Progenitor cell of endocrine pancreas (in vitro differentiated cells): ENCODE results near the gene PAIP1. TPM values are rescaled to one million over a fixed set of nuclear protein-coding genes. Genes with fewer than 3 reads are reported as not detected.
"Not testable (repeated sequence)": the region's sequence is repeated elsewhere in the genome, so short reads cannot be mapped to it uniquely, and the experiment has no call there.

Experiments
- DNase-seq: peaks from one replicate; pipeline ENCODE4 v3.0.0; 2021; ENCODE audit warnings: low spot score; ENCODE audit not compliant: unreplicated experiment
- H3K27ac Mint-ChIP-seq: 2 replicates; pipeline ENCODE4 v1.8.0; 2021; ENCODE audit warnings: mild to moderate bottlenecking, moderate library complexity, mixed read lengths
- H3K27me3 Mint-ChIP-seq: 2 replicates; pipeline ENCODE4 v1.8.0; 2021; ENCODE audit warnings: mixed read lengths
- H3K36me3 Mint-ChIP-seq: 2 replicates; pipeline ENCODE4 v1.8.0; 2022; ENCODE audit warnings: mixed read lengths; ENCODE audit not compliant: insufficient read depth
- H3K4me1 Mint-ChIP-seq: 2 replicates; pipeline ENCODE4 v1.8.0; 2021; ENCODE audit warnings: low read depth, mixed read lengths
- H3K4me3 Mint-ChIP-seq: 2 replicates; pipeline ENCODE4 v1.8.0; 2021; ENCODE audit warnings: low read depth, mild to moderate bottlenecking, moderate library complexity, mixed read lengths
- H3K9me3 Mint-ChIP-seq: 2 replicates; pipeline ENCODE4 v1.8.0; 2021; ENCODE audit warnings: low read depth, mixed read lengths
- total RNA-seq: library from RNA; stranded (reverse); gene quantifications from 2 replicates; pipeline ENCODE4 v1.2.1, GENCODE V29; 2021
- TF ChIP-seq, protein P1 (sequence below): fragments of 200-600 bp; sonication (generic); IDR thresholded peaks from one replicate; pipeline ENCODE4 v1.5.0; 2021; ENCODE audit warnings: antibody characterized with exemption, mild to moderate bottlenecking; ENCODE audit not compliant: unreplicated experiment

Gene PAIP1
- total RNA-seq, 1 donor from 2014 or later: 124 TPM

DNA sequence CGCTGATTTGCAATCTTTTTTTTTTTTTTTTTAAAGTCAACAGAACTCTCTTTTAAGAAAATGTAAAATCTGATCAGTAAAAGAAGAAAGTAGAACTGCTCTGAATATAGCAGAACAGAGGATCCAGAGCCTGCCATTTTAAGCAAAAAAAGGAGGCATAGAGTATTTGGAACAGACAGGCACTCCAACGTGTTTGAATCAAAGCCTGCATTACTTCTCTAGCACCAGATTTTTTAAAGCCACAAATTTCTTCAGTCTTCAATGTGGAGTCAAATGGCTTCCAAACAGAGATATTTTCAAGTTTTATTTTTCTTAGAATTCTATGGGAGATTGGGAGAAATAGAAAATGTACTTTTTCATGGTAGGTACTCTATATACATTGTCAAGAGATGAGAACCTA, 5.1 kb downstream of the PAIP1 start:
- TF ChIP-seq, protein P1, sequence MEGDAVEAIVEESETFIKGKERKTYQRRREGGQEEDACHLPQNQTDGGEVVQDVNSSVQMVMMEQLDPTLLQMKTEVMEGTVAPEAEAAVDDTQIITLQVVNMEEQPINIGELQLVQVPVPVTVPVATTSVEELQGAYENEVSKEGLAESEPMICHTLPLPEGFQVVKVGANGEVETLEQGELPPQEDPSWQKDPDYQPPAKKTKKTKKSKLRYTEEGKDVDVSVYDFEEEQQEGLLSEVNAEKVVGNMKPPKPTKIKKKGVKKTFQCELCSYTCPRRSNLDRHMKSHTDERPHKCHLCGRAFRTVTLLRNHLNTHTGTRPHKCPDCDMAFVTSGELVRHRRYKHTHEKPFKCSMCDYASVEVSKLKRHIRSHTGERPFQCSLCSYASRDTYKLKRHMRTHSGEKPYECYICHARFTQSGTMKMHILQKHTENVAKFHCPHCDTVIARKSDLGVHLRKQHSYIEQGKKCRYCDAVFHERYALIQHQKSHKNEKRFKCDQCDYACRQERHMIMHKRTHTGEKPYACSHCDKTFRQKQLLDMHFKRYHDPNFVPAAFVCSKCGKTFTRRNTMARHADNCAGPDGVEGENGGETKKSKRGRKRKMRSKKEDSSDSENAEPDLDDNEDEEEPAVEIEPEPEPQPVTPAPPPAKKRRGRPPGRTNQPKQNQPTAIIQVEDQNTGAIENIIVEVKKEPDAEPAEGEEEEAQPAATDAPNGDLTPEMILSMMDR: no peak
- no peak overlapping the region for H3K27ac Mint-ChIP-seq
- DNase-seq: no peak
- H3K9me3 Mint-ChIP-seq: no peaks in the 10 kb centered on the region
- no peak overlapping the region for H3K4me3 Mint-ChIP-seq
- peaks cover 12% of the 10 kb centered on the region for H3K4me1 Mint-ChIP-seq
- H3K36me3 Mint-ChIP-seq: peaks cover 16% of the 10 kb centered on the region
- H3K27me3 Mint-ChIP-seq: no peaks in the 10 kb centered on the region

DNA sequence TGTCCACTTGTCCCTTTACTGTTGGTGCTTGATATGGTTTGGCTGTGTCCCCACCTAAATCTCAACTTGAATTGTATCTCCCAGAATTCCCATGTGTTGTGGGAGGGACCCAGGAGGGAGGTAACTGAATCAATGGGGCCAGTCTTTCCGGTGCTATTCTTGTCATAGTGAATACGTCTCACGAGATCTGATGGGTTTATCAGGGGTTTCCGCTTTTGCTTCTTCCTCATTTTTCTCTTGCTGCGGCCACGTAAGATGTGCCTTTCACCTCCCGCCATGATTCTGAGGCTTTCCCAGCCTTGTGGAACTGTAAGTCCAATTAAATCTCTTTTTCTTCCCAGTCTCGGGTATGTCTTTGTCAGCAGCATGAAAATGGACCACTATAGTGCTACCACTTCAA, 7.6 kb downstream of the PAIP1 start:
- peaks cover 26% of the 10 kb centered on the region for H3K36me3 Mint-ChIP-seq
- not testable (repeated sequence) for H3K9me3 Mint-ChIP-seq, H3K4me1 Mint-ChIP-seq, H3K27me3 Mint-ChIP-seq, DNase-seq, H3K27ac Mint-ChIP-seq, H3K4me3 Mint-ChIP-seq

DNA sequence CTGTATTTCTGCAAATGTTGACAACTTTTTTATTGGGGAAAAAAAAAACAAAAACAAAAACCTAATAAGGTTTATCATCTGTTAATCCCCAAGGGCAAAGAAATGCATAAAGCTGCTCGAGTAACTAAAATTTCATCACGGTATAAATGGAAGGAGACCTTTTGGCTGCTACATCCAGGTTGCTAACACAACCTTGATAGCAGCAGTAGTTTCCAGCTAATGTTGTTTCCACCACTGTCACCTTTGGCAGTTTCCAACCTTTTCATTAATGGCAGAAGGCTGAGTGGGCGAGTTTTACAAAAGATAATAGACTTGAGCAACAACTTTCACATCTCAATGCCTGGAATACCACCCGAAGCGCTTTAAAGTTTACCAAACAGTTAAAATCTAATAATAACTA, 8.5 kb downstream of the PAIP1 start:
- no peaks in the 10 kb centered on the region for H3K9me3 Mint-ChIP-seq
- TF ChIP-seq, protein P1: no peak
- no peak for DNase-seq
- H3K27me3 Mint-ChIP-seq: no peaks in the 10 kb centered on the region
- no peak overlapping the region for H3K4me3 Mint-ChIP-seq
- H3K27ac Mint-ChIP-seq: no peak overlapping the region
- H3K4me1 Mint-ChIP-seq: peaks cover 6% of the 10 kb centered on the region
- H3K36me3 Mint-ChIP-seq: peaks cover 30% of the 10 kb centered on the region

DNA sequence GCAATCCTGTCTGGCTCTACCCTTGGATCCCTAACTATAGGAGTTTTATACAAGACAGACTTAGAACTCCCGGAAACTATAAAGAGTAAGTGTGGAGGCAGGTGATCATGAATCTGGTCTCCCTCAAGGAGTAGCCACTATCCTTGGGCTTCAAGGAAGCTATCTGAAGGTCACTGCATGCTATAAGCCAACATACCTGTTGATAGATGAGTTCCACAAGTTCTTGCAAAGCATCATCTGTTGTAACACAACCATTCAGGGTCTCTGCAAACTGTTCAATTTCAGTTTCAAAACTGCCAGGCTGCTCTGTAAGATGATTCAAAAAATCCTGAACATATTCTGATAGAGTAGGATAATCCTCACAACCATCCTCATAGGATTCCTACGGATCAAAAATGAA, 9.3 kb downstream of the PAIP1 start:
- no peaks in the 10 kb centered on the region for H3K27me3 Mint-ChIP-seq
- H3K36me3 Mint-ChIP-seq: peaks cover 34% of the 10 kb centered on the region
- peaks cover 6% of the 10 kb centered on the region for H3K4me1 Mint-ChIP-seq
- H3K4me3 Mint-ChIP-seq: no peak overlapping the region
- no peak overlapping the region for H3K27ac Mint-ChIP-seq
- H3K9me3 Mint-ChIP-seq: no peaks in the 10 kb centered on the region
- TF ChIP-seq, protein P1: no peak
- DNase-seq: no peak

DNA sequence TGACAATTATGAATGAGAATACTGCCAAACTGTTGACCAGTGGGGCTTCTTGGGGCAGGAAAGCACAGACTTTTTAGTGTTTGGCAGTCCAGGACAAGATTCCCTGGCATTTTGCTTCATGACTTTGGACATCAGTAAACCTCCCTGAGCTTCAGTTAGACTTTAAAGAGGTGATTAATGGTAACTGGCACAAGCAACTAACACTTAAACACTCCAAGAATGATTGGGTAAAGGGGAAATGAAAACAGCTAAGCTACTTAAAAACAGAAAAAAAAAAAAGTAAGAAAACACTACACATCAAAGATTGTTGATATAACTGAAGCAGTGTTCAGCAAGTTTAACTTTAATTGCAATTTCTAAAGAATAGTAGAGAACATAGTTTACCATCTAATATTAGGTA, 13.4 kb downstream of the PAIP1 start:
- no peak overlapping the region for H3K4me3 Mint-ChIP-seq
- DNase-seq: no peak
- TF ChIP-seq, protein P1: no peak
- peaks cover 11% of the 10 kb centered on the region for H3K4me1 Mint-ChIP-seq
- H3K27ac Mint-ChIP-seq: peak overlapping the region; percentile 50
- H3K9me3 Mint-ChIP-seq: no peaks in the 10 kb centered on the region
- H3K27me3 Mint-ChIP-seq: no peaks in the 10 kb centered on the region
- H3K36me3 Mint-ChIP-seq: peaks cover 38% of the 10 kb centered on the region

DNA sequence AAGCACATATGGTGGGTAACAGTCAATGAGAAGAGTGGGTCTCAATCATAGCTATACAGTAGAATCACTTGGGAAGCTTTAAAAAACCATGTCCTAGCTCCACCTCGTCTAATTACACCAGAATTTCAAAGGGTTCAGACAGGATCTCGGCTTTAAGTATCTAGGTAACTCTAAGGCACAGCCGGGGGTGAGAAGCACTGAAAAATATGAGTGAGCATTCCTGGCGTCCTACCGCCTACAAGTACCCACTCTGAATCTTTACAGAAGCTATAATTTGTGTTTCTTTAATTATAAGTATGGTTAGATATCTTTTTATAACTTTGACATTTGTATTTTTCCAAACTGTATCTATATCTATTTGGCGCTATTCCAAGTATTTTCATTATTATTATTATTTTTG, 16.1 kb downstream of the PAIP1 start:
- Mint-ChIP-seq H3K27me3 (no peaks in the 10 kb centered on the region), H3K27ac (peak overlapping the region; percentile 62), H3K4me1 (peaks cover 11% of the 10 kb centered on the region), H3K36me3 (peaks cover 35% of the 10 kb centered on the region), H3K4me3 (no peak overlapping the region), H3K9me3 (no peaks in the 10 kb centered on the region)
- TF ChIP-seq, protein P1: no peak
- DNase-seq: no peak
